Suprapubic skin (tissue), 4 donors: ENCODE results near the gene FAM151B.

Source experiments
- CTCF ChIP-seq, 2 donors: fragments of 200-600 bp in 1 of 2; fragments of 450-650 bp in 1 of 2; sonication (generic) in 1 of 2; IDR thresholded peaks; one replicate each; pipeline ENCODE4 v1.5.1; 2016 to 2019; ENCODE audit warnings: antibody characterized with exemption in 2 of 2, mild to moderate bottlenecking in 1 of 2, moderate library complexity in 1 of 2
- EP300 ChIP-seq: sonication (generic); formaldehyde crosslinking; IDR thresholded peaks from one replicate; pipeline ENCODE4 v1.6.1; 2017; ENCODE audit warnings: antibody characterized with exemption
- POLR2AphosphoS5 ChIP-seq, 3 donors: sonication (generic); formaldehyde crosslinking; IDR thresholded peaks; one replicate each; pipeline ENCODE4 v1.6.1; 2017; ENCODE audit warnings: antibody characterized with exemption in 3 of 3

- no peak for TF ChIP-seq CTCF (IDR thresholded peaks at IDR 0.05)
- no peak for TF ChIP-seq EP300
- TF ChIP-seq POLR2AphosphoS5 (IDR thresholded peaks at IDR 0.05) = no peak
These were observed 80.4 kb downstream of the FAM151B start for GRCh38 chr5:80568251-80568650.
